ELF-1 (cell line): ENCODE measurements around the gene TGM6.

Experiments used
- DNase-seq: peaks from one replicate; pipeline ENCODE4 v3.0.0-alpha.2; 2016; ENCODE audit warnings: low read depth, low spot score

Gene TGM6

GRCh38 chr20:2364044-2364443, 16.7 kb upstream of the TGM6 start:
- DNase-seq, result no peak

GRCh38 chr20:2365091-2365490, 15.6 kb upstream of the TGM6 start:
- DNase-seq, result no peak

- no peak for DNase-seq
Observed at GRCh38 chr20:2365666-2366065, 15.0 kb upstream of the TGM6 start.

- DNase-seq, result no peak
Observed at GRCh38 chr20:2368621-2369020, 12.1 kb upstream of the TGM6 start.

- DNase-seq, result no peak
Observed at GRCh38 chr20:2373098-2373497, 7.6 kb upstream of the TGM6 start.

- no peak for DNase-seq
Observed at GRCh38 chr20:2374346-2375125, 6.2 kb upstream of the TGM6 start.

GRCh38 chr20:2378893-2379292, 1.8 kb upstream of the TGM6 start:
- no peak for DNase-seq

GRCh38 chr20:2379511-2380229, 1.0 kb upstream of the TGM6 start:
- DNase-seq, result peak; percentile 83

GRCh38 chr20:2381303-2381702, 602 bp downstream of the TGM6 start:
- no peak for DNase-seq

GRCh38 chr20:2382833-2383232, 2.1 kb downstream of the TGM6 start:
- no peak for DNase-seq

- peak; percentile 32 for DNase-seq
Observed at GRCh38 chr20:2385026-2385425, 4.3 kb downstream of the TGM6 start.

- peak; percentile 36 for DNase-seq
Observed at GRCh38 chr20:2385496-2385895, 4.8 kb downstream of the TGM6 start.

- DNase-seq, result peak; percentile 85
Observed at GRCh38 chr20:2386516-2387179, 5.9 kb downstream of the TGM6 start.

- peak; percentile 85 for DNase-seq
Observed at GRCh38 chr20:2387180-2387577, 6.5 kb downstream of the TGM6 start.

- DNase-seq, result no peak
Observed at GRCh38 chr20:2387580-2387979, 6.9 kb downstream of the TGM6 start.

GRCh38 chr20:2390951-2391675, 10.4 kb downstream of the TGM6 start:
- no peak for DNase-seq

GRCh38 chr20:2394411-2395055, 13.8 kb downstream of the TGM6 start:
- no peak for DNase-seq

- no peak for DNase-seq
Observed at GRCh38 chr20:2395136-2395535, 14.4 kb downstream of the TGM6 start.

- no peak for DNase-seq
Observed at GRCh38 chr20:2396241-2396814, 15.6 kb downstream of the TGM6 start.

GRCh38 chr20:2397091-2397490, 16.4 kb downstream of the TGM6 start:
- no peak for DNase-seq

- DNase-seq, result no peak
Observed at GRCh38 chr20:2397595-2398145, 17.0 kb downstream of the TGM6 start.
